GM12892 (cell line): ENCODE results near the gene FUT3.
"Not testable (repeated sequence)": the region's sequence is repeated elsewhere in the genome, so short reads cannot be mapped to it uniquely, and the experiment has no call there.

ENCODE experiments used
- DNase-seq: peaks from one replicate; pipeline ENCODE4 v3.0.0; 2011; ENCODE audit not compliant: insufficient read length
- FAIRE-seq: peaks from 2 replicates; lab custom pipeline; 2011; peaks lifted over from hg19 to GRCh38; lab: Jason Lieb, UNC
- POLR2A ChIP-seq: IDR thresholded peaks from 2 replicates; pipeline ENCODE4 v1.6.1; 2011; ENCODE audit warnings: low read depth, low read length, control low read depth
- POLR2AphosphoS5 ChIP-seq: IDR thresholded peaks from 2 replicates; pipeline ENCODE4 v1.6.1; 2011; ENCODE audit warnings: low read depth, low read length, control low read depth
- TAF1 ChIP-seq: IDR thresholded peaks from 2 replicates; pipeline ENCODE4 v1.6.1; 2011; ENCODE audit warnings: low read depth, mild to moderate bottlenecking, control low read depth, low read length, borderline replicate concordance

Gene FUT3

DNA sequence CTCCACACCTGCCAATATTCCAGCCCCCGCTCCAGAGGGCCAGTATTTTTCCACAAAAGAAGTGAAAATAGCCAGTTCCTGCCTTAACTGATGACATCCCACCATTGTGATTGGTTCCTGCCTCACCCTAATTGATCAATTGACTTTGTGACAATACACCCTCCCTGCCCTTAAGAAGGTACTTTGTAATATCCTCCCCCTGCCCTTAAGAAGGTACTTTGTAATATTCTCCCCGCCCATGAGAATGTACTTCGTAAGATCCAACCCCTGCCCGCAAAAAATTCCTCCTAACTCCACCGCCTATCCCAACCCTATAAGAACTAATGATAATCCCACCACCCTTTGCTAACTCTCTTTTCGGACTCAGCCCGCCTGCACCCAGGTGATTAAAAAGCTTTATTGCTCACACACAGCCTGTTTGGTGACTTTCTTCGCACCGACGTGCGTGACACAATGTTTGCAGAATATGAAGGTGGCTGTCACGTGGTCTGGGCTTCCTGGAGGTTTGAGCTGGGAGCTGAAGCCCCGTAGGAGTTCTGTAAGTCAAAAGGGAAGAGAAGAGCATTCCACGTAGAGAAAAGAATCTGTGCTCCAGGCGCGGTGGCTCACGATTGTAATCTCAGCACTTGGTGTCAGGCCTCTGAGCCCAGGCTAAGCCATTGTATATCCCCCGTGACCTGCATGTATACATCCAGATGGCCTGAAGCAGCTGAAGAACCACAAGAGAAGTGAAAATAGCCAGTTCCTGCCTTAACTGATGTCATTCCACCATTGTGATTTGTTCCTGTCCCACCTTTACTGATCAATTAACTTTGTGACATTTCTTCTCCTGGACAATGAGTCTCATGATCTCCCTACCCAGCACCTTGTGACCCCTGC lies 6.2 kb upstream of the FUT3 start:
- TF ChIP-seq POLR2AphosphoS5 (no peak), POLR2A (no peak), TAF1 (no peak)
- DNase-seq: no peak
- FAIRE-seq: no peak

GRCh38 chr19:5855151-5855550 lies 3.9 kb upstream of the FUT3 start:
- FAIRE-seq, DNase-seq: not testable (repeated sequence)

- not testable (repeated sequence) for FAIRE-seq
These were observed 2.9 kb upstream of the FUT3 start for GRCh38 chr19:5854121-5854520.

GRCh38 chr19:5850743-5851293 lies 431 bp downstream of the FUT3 start:
- FAIRE-seq: no peak
- peak; percentile 10 for DNase-seq
- TF ChIP-seq POLR2AphosphoS5: no peak
- no peak for TF ChIP-seq POLR2A
- TF ChIP-seq TAF1: no peak

More at GRCh38 chr19:5854121-5854520, 2.9 kb upstream of the FUT3 start:
- not testable (repeated sequence) for DNase-seq

- FAIRE-seq: no peak
- TF ChIP-seq POLR2A: no peak
- TF ChIP-seq POLR2AphosphoS5: no peak
- TF ChIP-seq TAF1: no peak
- no peak for DNase-seq
These were observed 1.1 kb downstream of the FUT3 start for GRCh38 chr19:5850189-5850588.

DNA sequence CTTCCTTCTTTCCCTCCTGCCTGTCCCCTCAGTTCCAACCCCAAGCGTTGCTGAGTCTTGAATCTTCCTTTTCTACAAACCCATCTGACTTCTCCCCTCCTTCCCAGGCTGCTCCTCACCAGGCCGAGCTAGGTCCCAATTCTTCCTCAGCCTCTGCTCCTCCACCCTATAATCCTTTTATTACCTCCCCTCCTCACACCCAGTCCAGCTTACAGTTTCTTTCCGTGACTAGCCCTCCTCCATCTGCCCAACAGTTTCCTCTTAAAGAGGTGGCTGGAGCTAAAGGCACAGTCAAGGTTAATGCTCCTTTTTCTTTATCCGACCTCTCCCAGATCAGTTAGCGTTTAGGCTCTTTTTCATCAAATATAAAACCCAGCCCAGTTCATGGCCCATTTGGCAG lies 2.6 kb downstream of the FUT3 start:
- FAIRE-seq, DNase-seq: not testable (repeated sequence)

GRCh38 chr19:5847846-5848245 lies 3.4 kb downstream of the FUT3 start:
- not testable (repeated sequence) for DNase-seq, FAIRE-seq

DNA sequence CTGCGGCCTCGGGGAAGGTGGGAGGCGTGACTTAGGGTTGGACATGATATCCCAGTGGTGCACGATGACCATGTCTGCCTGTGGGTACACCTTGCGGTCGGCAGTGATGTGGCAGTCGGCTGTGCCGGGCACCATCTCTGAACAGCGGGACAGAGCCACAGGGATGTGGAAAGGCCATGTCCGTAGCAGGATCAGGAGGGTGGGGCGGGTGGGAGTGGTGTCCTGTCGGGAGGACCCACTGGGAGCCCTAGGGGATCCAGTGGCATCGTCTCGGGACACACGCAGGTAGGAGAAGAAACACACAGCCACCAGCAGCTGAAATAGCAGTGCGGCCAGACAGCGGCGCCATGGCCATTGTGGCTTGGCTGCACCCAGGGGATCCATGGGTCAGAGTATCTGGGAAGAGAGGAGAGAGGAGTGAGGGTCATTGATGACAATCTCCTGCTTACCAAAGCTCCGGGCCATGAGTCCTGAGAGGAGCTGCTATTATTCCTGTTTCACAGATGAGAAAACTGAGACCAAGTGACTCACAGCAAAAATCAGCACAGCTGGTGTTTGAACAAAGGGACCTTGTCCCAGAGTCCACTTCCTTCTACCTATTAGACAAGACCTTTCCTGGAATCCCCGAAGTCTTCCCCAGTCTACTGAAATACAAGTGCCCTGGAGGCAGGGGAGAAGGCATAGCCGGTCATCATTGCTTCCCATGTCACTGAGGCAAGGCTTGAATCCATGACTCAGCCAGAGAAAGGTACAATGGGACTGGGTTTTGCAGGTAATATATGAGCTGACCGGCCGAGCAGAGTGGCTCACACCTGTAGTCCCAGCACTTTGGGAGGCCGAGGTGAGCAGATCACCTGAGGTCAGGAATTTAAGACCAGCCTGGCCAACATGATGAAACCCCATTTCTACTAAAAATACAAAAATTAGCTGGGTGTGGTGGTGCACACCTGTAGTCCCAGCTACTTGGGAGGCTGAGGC lies 6.5 kb downstream of the FUT3 start:
- no peak for TF ChIP-seq POLR2AphosphoS5
- no peak for FAIRE-seq
- DNase-seq: no peak

DNA sequence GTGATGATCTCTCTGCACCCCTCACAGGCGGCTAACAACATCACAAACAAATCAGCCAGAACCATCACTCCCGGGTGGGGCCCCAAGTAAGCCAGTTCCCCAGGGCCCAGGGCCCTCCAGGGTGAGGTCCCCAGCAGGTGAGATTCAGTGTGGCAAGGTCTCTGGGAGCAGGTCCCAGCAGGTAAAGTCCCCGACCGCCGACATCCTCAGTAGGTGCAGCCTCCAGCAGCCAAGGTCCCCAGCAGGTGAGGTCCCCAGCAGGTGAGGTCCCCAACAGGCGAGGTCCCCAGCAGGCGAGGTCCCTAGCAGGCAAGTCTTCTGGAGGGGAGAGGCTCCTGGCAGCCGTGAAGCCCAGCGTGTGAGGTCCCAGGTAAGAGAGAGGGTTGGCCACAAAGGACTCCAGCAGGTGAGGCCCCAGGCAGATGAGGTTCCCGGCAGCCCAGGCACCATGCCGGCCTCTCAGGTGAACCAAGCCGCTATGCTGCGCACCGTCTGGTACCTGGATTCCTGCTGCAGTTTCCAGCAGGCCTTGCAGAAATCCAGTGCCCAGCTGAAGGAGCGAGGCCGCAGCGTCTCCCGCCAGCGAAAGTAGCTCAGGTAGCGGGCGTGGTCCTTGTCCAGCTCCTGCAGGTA lies 7.8 kb downstream of the FUT3 start:
- DNase-seq (no peak), FAIRE-seq (no peak)
- TF ChIP-seq TAF1 (no peak), POLR2A (no peak), POLR2AphosphoS5 (no peak)

DNA sequence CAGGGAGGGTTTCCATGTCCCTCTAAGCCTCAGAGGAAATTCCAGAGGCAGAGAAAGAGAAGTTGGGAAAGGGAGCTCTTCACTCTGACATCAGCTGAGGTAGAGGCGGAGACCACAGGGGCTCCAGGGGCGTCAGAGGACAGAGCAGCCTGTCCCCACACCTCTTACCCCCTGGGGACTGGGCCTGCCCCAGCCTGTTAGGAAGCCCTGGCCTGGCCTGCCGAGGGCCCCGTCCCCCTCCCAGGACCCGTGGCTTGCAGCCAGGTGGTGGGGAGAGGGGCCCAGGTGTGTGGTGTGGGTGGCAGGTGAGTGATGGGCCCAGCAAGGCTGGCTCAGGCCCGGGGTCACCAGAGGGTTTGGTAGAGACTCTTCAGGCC lies 9.5 kb downstream of the FUT3 start:
- DNase-seq, FAIRE-seq: not testable (repeated sequence)

GRCh38 chr19:5839065-5840017 lies 11.9 kb downstream of the FUT3 start, which contains the start of gene FUT6:
Gene FUT6 (minus strand): TSS chr19:5839702. CDS start chr19:5832567, 7,135 bp downstream.
- no peak for FAIRE-seq
- no peak for DNase-seq
- no peak for TF ChIP-seq POLR2AphosphoS5
- no peak for TF ChIP-seq TAF1
- TF ChIP-seq POLR2A: no peak
